H54 (cell line): ENCODE data around the gene MLH3.

Source experiments
- DNase-seq: peaks from one replicate; pipeline ENCODE4 v3.0.0; 2011; ENCODE audit warnings: low spot score, mixed read lengths; ENCODE audit not compliant: insufficient read length
- FAIRE-seq: peaks from 3 replicates; lab custom pipeline; 2011; peaks lifted over from hg19 to GRCh38; lab: Jason Lieb, UNC
- POLR2A ChIP-seq: IDR thresholded peaks from 2 replicates; pipeline ENCODE4 v1.6.1; 2011; ENCODE audit warnings: low read depth, mild to moderate bottlenecking, low read length

Gene MLH3

DNA sequence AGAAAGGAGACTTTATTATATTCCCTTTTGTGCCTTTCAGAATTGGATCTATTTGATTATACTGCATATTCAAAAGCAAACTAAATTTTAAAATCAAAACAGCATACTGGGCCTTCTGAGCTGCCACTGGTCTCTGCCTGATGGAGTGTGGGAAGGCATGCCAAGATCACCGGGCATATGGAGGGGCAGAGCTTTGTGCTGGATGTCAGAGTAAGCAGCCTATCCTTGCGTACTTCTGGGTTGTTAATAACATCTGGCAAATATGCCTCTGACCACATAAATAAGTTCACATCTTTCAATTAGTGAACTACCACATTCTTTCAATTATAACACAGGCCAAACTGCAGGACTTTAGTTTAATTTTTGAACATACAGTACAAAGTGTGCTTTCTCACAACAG is 18.3 kb downstream of the MLH3 start:
- FAIRE-seq (no peak), DNase-seq (no peak)
- TF ChIP-seq POLR2A = no peak

DNA sequence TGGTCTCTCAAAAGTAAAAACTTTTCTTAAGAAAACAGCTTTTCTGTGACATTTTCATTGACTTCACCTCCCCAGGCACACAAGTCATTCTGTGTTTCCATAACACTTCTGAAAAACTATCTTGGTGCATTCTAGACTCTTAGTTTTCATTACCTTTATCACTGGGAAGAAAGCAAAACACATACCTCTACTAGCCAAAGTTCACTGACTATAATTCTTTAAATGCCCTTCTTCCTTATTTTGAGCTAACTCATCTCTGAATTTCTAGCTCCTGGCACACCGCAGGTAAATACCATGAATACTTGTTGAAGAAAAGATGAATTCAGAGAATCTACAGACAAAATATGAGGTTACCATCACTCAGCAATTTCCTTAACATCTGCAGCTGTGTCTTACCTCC is 21.1 kb downstream of the MLH3 start:
- no peak for TF ChIP-seq POLR2A
- no peak for FAIRE-seq
- DNase-seq = no peak

GRCh38 chr14:75025876-75026275 is 25.4 kb downstream of the MLH3 start:
- DNase-seq = no peak
- no peak for FAIRE-seq
- TF ChIP-seq POLR2A = no peak

GRCh38 chr14:75025082-75025481 is 26.2 kb downstream of the MLH3 start:
- no peak for DNase-seq
- no peak for FAIRE-seq
- TF ChIP-seq POLR2A = no peak

GRCh38 chr14:75023108-75023507 is 28.2 kb downstream of the MLH3 start:
- DNase-seq (no peak), FAIRE-seq (peak; percentile 27)
- no peak for TF ChIP-seq POLR2A

DNA sequence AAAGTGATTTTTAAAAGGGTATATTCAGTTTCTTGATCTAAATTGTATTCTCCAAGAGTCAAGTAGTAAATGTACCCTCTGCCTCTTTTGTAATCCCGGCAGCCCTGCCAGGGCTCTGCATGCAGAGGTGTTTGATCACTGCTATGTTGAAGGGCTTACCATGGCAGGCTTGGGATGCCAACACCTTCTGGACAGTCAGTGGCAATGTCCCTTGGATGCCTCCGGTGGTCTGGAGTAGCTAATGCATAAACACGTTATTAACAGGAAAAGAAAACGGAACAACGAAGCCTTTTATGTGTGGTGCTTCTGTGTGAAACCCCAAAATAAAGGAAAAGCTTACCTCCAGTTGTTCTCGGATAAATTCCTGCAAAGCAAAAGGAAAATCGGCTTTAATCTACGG is 28.6 kb downstream of the MLH3 start:
- FAIRE-seq = no peak
- peak; percentile 8 for DNase-seq
- no peak for TF ChIP-seq POLR2A

GRCh38 chr14:75018694-75019093 is 32.6 kb downstream of the MLH3 start:
- no peak for TF ChIP-seq POLR2A
- no peak for FAIRE-seq
- DNase-seq = no peak

- TF ChIP-seq POLR2A = no peak
- DNase-seq = no peak
- no peak for FAIRE-seq
These were observed 34.5 kb downstream of the MLH3 start for GRCh38 chr14:75016815-75017214.

GRCh38 chr14:75015496-75015895 is 35.8 kb downstream of the MLH3 start:
- FAIRE-seq (no peak), DNase-seq (no peak)
- TF ChIP-seq POLR2A = no peak

DNA sequence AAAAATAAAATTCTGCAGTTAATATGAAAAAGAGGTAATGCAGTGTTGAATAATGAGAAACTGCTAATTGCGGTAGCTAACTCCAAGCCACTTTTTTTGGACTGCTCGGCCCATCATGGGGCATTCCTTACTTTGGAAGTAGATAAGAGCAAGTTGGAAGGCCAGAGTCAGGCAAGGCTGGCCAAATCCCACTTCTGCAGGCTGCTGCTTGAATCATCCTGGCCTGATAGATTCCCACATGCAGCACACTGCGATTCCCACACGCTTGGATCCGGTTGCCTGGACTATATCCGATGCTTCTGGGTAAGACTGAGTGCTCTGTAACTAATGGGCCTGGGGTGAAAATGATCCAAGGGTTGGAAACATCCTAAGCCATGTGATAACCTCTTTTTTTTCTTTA is 38.0 kb downstream of the MLH3 start:
- DNase-seq = no peak
- no peak for FAIRE-seq
- no peak for TF ChIP-seq POLR2A

DNA sequence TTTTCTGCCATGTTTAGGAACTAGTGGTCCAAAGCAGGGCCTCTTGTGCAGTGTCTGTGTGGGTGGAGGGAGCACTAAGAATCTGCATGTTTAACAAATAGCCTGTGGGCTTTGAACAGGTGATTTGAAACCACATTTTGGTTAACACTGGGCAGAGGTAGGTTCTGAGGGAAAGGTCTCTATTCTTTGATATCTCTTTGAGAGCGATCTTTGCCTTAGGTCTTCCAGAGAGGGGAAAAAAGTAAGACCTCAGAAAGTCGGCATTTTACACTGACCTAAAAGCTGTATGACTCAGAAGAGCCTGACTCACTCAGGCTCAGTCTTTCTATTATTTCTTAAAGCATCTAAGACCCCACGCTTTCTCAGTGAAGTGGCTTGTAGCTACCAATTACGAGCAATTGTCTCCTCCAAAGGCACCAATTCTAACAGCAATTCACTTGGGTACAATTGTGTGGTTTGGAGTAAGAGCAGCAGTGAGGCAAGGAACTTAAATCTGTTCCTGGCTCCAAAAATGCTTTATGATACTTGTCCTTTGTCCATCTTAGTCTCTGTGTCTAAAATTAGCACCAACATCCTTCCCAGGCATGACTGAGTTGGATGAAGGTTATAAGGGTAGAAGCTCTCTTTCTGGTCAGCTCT is 39.8 kb downstream of the MLH3 start:
- TF ChIP-seq POLR2A = no peak
- DNase-seq (no peak), FAIRE-seq (peak; percentile 87)

DNA sequence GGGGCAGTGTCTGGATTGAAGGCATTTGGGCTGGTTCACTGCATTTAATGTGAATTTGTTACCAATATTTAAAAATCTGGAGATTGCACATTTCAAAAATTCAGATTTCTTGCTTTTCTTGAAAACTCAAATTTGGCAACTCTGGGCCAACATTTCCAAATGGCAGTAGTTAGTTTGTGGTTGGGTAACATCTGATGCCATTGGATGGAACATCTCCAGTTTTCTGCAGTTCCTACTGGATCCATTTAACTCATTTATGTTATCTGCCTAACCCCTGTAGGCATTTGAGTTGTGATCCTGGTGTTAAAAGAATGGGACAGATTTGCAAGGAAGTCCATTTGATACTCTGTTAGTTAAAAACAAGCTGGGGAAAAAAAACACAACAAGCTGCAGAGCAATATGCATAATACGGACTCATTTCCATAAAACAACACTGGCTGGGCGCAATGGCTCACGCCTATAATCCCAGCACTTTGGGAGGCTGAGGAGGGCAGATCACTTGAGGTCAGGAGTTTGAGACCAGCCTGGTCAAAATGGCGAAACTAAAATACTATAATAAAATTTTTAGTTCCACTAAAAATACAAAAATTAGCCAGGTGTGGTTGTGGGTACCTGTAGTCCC is 40.7 kb downstream of the MLH3 start:
- no peak for FAIRE-seq
- no peak for TF ChIP-seq POLR2A
- DNase-seq = no peak

DNA sequence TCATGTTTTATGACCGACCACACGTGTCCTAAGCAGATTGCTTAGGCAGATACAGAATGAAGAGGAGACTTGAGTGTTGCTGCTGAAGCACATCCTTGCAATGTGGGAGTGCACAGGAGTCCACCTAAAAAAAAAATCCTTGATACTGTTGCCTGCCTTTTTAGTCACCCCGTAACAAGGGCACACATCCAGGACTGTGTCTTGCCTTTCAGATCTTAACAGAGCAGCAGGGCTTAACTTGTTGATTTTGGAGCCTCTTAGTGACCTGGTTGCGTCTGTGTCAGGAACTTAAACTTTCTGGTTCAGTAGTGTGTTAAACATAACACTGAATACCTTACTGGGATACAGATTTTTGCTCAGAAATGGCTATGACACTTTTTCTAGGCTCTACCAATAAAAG is 42.1 kb downstream of the MLH3 start:
- no peak for TF ChIP-seq POLR2A
- no peak for FAIRE-seq
- DNase-seq = no peak

DNA sequence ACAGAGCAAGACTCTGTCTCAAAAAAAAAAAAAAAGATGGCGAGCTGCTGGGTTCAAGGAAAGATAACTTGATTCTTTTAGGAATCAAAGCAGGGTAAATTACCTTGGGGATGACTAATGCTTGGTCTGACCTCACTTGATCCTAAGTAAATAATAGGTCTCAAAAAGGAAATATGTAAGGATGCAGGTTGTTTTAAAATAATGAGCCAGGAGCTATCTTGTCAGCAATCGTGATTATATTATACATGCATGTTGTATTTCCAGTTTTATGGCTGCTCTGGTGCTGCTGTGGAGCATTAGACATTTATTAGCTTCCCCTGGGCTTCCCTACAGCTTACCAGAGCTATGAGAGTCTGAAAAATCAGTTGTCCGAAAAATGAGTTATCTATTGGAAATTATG is 45.9 kb downstream of the MLH3 start:
- TF ChIP-seq POLR2A = no peak
- FAIRE-seq (no peak), DNase-seq (no peak)
